ENCODE data around the gene TRIP10.
"Not testable (repeated sequence)": the region's sequence is repeated elsewhere in the genome, so short reads cannot be mapped to it uniquely, and the experiment has no call there.

The TRIP10 gene

DNA sequence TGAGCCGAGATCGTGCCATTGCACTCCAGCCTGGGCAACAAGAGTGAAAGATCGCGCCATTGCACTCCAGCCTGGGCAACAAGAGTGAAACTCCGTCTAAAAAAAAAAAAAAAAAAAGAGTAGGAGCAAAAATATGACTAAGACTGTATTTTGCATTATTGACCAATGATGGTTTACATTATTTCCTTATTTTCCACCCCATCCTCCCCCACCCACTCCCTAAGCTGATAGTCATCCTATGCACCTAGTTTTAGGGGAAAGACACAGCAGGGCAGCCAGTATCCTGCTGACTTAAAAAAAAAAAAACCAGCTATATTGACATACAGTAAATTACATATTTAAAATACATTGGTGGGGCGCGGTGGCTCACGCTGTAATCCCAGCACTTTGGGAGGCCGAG, 58.2 kb downstream of the TRIP10 start:
- no peak for DNase-seq (ENCODE audit: low read depth, low spot score)

GRCh38 chr19:6800160-6800790, 60.8 kb downstream of the TRIP10 start:
- DNase-seq (ENCODE audit: low read depth, low spot score) = not testable (repeated sequence)

DNA sequence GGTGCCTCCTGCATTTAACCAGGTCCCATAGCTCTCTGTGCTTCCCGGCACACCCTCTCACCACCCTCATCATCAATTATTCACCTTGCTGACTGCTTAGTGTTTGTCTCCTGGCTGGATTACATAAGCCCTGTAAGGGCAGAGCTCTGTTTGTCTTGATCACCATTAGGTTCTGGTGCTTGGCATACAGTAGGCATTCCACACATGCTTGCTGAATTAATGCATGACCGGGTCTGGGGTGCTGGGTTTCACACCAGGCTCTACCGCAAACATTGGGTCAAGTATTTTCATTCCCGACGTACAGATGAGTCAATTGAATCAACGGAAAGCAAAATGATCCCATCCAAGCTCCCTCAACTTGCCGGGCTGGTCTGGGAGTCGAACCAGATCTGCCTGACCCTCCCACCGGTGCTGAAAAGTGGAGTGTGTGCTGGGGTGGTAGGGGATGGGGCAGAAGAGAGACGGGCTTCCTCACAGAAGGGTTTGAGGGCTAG, 61.6 kb downstream of the TRIP10 start:
- DNase-seq (ENCODE audit: low read depth, low spot score) = peak; percentile 46
